GM21390 (cell line): ENCODE data around the gene BAZ2A.
"Not testable (repeated sequence)": the region's sequence is repeated elsewhere in the genome, so short reads cannot be mapped to it uniquely, and the experiment has no call there.

ENCODE experiments used
- ATAC-seq: cut with Tn5 transposase; IDR thresholded peaks from one replicate; pipeline ENCODE4 v1.9.1; 2021; ENCODE audit not compliant: unreplicated experiment

Gene BAZ2A

GRCh38 chr12:56630180-56630632, at the start of gene BAZ2A:
Gene BAZ2A (minus strand): TSS chr12:56630326. CDS start chr12:56617530, 12,796 bp downstream.
- ATAC-seq = peak; percentile 42

- no peak for ATAC-seq
Observed at GRCh38 chr12:56678852-56679251, 48.7 kb upstream of the BAZ2A start.

- peak; percentile 77 for ATAC-seq
Observed at GRCh38 chr12:56677680-56678079, 47.6 kb upstream of the BAZ2A start.

- no peak for ATAC-seq
Observed at GRCh38 chr12:56676851-56677580, 46.9 kb upstream of the BAZ2A start.

- no peak for ATAC-seq
Observed at GRCh38 chr12:56671608-56672007, 41.5 kb upstream of the BAZ2A start.

- no peak for ATAC-seq
Observed at GRCh38 chr12:56670836-56671235, 40.7 kb upstream of the BAZ2A start.

- ATAC-seq = no peak
Observed at GRCh38 chr12:56668197-56668457, 38.0 kb upstream of the BAZ2A start.

GRCh38 chr12:56661979-56662638, 32.0 kb upstream of the BAZ2A start:
- ATAC-seq = no peak

- ATAC-seq = no peak
Observed at GRCh38 chr12:56661560-56661959, 31.4 kb upstream of the BAZ2A start.

GRCh38 chr12:56658921-56659320, 28.8 kb upstream of the BAZ2A start:
- no peak for ATAC-seq

- no peak for ATAC-seq
Observed at GRCh38 chr12:56657416-56658379, 27.6 kb upstream of the BAZ2A start.

- not testable (repeated sequence) for ATAC-seq
Observed at GRCh38 chr12:56653781-56654180, 23.7 kb upstream of the BAZ2A start.

- ATAC-seq = not testable (repeated sequence)
Observed at GRCh38 chr12:56648023-56648422, 17.9 kb upstream of the BAZ2A start.

- ATAC-seq = peak; percentile 98
Observed at GRCh38 chr12:56645717-56646446, 15.8 kb upstream of the BAZ2A start, which contains the start of gene ATP5F1B. Gene ATP5F1B (minus strand): TSS chr12:56645984. CDS start chr12:56645963, 21 bp downstream.

- ATAC-seq = no peak
Observed at GRCh38 chr12:56645201-56645716, 15.1 kb upstream of the BAZ2A start.

- ATAC-seq = no peak
Observed at GRCh38 chr12:56644654-56645053, 14.5 kb upstream of the BAZ2A start.

GRCh38 chr12:56641219-56641618, 11.1 kb upstream of the BAZ2A start:
- no peak for ATAC-seq

GRCh38 chr12:56637621-56638020, 7.5 kb upstream of the BAZ2A start:
- no peak for ATAC-seq

- ATAC-seq = peak; percentile 42
Observed at GRCh38 chr12:56636675-56637540, 6.8 kb upstream of the BAZ2A start.
